OCI-LY3 (cell line): ENCODE measurements around the gene CSNK2B.

ENCODE experiments used
- H2AFZ ChIP-seq: fragments of 200-600, 300-600 bp; shearing (Covaris generic); 2 replicates; pipeline ENCODE4 v1.6.0; 2014; ENCODE audit warnings: antibody characterized with exemption, low read depth, low read length
- H3K27ac ChIP-seq: fragments of 200-600, 300-600 bp; sonication (generic); 2 replicates; pipeline ENCODE4 v1.5.1; 2014; ENCODE audit warnings: mild to moderate bottlenecking, low read length, moderate library complexity, mixed read lengths
- H3K27me3 ChIP-seq: fragments of 200-600, 300-600 bp; sonication (generic); 2 replicates; pipeline ENCODE4 v1.6.1; 2014; ENCODE audit warnings: low read depth, low read length, mixed read lengths
- H3K36me3 ChIP-seq: fragments of 200-600, 300-600 bp; sonication (generic); replicated peaks from 2 replicates; pipeline ENCODE3; 2014; ENCODE audit warnings: low read depth, low read length, mixed read lengths
- H3K4me1 ChIP-seq: fragments of 300-600, 200-600 bp; sonication (generic); 2 replicates; pipeline ENCODE4 v1.6.1; 2014; ENCODE audit warnings: low read length, mixed read lengths
- H3K4me2 ChIP-seq: fragments of 200-600, 300-600 bp; sonication (generic); 2 replicates; pipeline ENCODE4 v1.6.1; 2014; ENCODE audit warnings: low read length, mixed read lengths
- H3K4me3 ChIP-seq: fragments of 300-600, 200-600 bp; sonication (generic); 2 replicates; pipeline ENCODE4 v1.5.1; 2014; ENCODE audit warnings: antibody characterized with exemption, mild to moderate bottlenecking, low read length, moderate library complexity
- H3K79me2 ChIP-seq: fragments of 300-600, 200-600 bp; shearing (Covaris generic); 2 replicates; pipeline ENCODE4 v1.6.1; 2014; ENCODE audit warnings: mild to moderate bottlenecking, low read length, mixed read lengths
- H3K9ac ChIP-seq: fragments of 300-600, 200-600 bp; shearing (Covaris generic); 2 replicates; pipeline ENCODE4 v1.6.0; 2014; ENCODE audit warnings: mild to moderate bottlenecking, low read length, moderate library complexity
- H3K9me3 ChIP-seq: fragments of 200-600, 300-600 bp; shearing (Covaris generic); 2 replicates; pipeline ENCODE4 v1.6.1; 2014; ENCODE audit warnings: low read length, mixed read lengths; ENCODE audit not compliant: insufficient read depth
- H4K20me1 ChIP-seq: fragments of 200-600, 300-600 bp; sonication (generic); 2 replicates; pipeline ENCODE4 v1.6.1; 2016; ENCODE audit warnings: low read length, mixed read lengths; ENCODE audit not compliant: insufficient read depth
- CTCF ChIP-seq: fragments of 200-600, 300-600 bp; sonication (generic); IDR thresholded peaks from 2 replicates; pipeline ENCODE4 v1.5.1; 2014; ENCODE audit warnings: antibody characterized with exemption, low read length, low read depth
- EZH2phosphoT487 ChIP-seq: fragments of 200-600 bp; shearing (Covaris generic); IDR thresholded peaks from 2 replicates; pipeline ENCODE4 v1.6.1; 2018; ENCODE audit warnings: antibody characterized with exemption, mixed run types, low read depth

Gene CSNK2B

GRCh38 chr6:31633447-31633846 is 32.4 kb upstream of the CSNK2B start:
- no peak overlapping the region for H2AFZ ChIP-seq

GRCh38 chr6:31634131-31634530 is 31.7 kb upstream of the CSNK2B start:
- Histone ChIP-seq H4K20me1 (no peaks in the 10 kb centered on the region), H2AFZ (no peak overlapping the region), H3K9me3 (no peaks in the 10 kb centered on the region), H3K4me2 (no peak overlapping the region), H3K4me1 (no peaks in the 10 kb centered on the region), H3K27ac (no peak overlapping the region), H3K4me3 (no peak overlapping the region), H3K27me3 (no peaks in the 10 kb centered on the region), H3K79me2 (no peaks in the 10 kb centered on the region), H3K36me3 (peaks cover 32% of the 10 kb centered on the region), H3K9ac (no peak overlapping the region)
- TF ChIP-seq EZH2phosphoT487 (no peak), CTCF (no peak)

More at GRCh38 chr6:31633447-31633846, 32.4 kb upstream of the CSNK2B start:
- Histone ChIP-seq H3K36me3 (peaks cover 37% of the 10 kb centered on the region), H3K9me3 (no peaks in the 10 kb centered on the region), H3K27me3 (no peaks in the 10 kb centered on the region), H3K79me2 (no peaks in the 10 kb centered on the region), H3K4me1 (no peaks in the 10 kb centered on the region), H3K27ac (no peak overlapping the region), H3K4me3 (no peak overlapping the region), H4K20me1 (no peaks in the 10 kb centered on the region), H3K9ac (no peak overlapping the region), H3K4me2 (no peak overlapping the region)
- TF ChIP-seq EZH2phosphoT487 (no peak), CTCF (no peak)

- Histone ChIP-seq H3K27me3 (no peaks in the 10 kb centered on the region), H3K9me3 (no peaks in the 10 kb centered on the region), H3K79me2 (no peaks in the 10 kb centered on the region), H3K36me3 (peaks cover 31% of the 10 kb centered on the region), H3K4me3 (no peak overlapping the region), H4K20me1 (no peaks in the 10 kb centered on the region), H3K4me1 (no peaks in the 10 kb centered on the region), H2AFZ (no peak overlapping the region), H3K9ac (no peak overlapping the region), H3K27ac (no peak overlapping the region), H3K4me2 (no peak overlapping the region)
- TF ChIP-seq CTCF: no peak
- TF ChIP-seq EZH2phosphoT487: no peak
Observed at GRCh38 chr6:31634969-31635575, 30.8 kb upstream of the CSNK2B start.

GRCh38 chr6:31636698-31637596 is 28.9 kb upstream of the CSNK2B start:
- no peak overlapping the region for H3K4me2 ChIP-seq
- H3K4me3 ChIP-seq: no peak overlapping the region
- H3K27me3 ChIP-seq: no peaks in the 10 kb centered on the region
- no peak overlapping the region for H2AFZ ChIP-seq
- TF ChIP-seq EZH2phosphoT487 (no peak), CTCF (no peak)
- no peak overlapping the region for H3K27ac ChIP-seq
- H3K4me1 ChIP-seq: no peaks in the 10 kb centered on the region
- H3K79me2 ChIP-seq: no peaks in the 10 kb centered on the region
- H3K36me3 ChIP-seq: peaks cover 25% of the 10 kb centered on the region
- H3K9me3 ChIP-seq: no peaks in the 10 kb centered on the region
- no peak overlapping the region for H3K9ac ChIP-seq
- no peaks in the 10 kb centered on the region for H4K20me1 ChIP-seq
